ENCODE results near the gene WFIKKN1. TPM values are rescaled to one million over a fixed set of nuclear protein-coding genes. Genes with fewer than 3 reads are reported as not detected.

The WFIKKN1 gene
- total and polyA plus RNA-seq, 2 of the 4 experiments (the other 2 are of a cell fraction), result 0.10 TPM; not detected in 1

DNA sequence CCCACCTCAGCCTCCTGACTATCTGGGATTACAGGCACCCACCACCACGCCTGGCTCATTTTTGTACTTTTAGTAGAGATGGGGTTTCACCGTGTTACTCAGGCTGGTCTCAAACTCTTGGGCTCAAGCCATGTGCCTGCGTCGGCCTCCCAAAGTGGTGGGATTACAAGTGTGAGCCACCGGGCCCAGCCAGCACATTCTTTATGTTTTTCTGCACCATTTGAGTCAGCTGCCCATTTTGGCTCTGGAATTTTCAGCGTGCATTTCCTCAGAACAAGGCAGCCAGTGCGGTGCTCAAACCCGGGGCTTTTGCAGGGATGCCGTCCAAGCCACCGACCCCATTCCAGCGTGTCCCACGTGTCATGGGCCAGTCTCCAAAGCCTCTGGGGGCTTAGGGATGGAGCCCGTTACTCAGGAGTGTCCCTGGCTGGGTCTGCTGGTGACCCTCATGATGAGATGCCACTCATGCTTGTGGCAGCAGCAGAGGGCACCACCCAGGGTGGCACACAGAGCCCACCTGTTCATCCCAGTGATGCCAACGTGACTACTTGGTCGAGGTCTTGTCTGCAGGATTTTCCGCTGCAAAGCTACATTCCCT lies 44.6 kb upstream of the WFIKKN1 start:
- Histone ChIP-seq H3K9me1 (ENCODE audit: insufficient read depth, low read length) (peaks cover 15% of the 10 kb centered on the region; the same call in 1 of the 2 replicates), H3K79me1 (ENCODE audit: low read depth in 1 of 2, low read length in 2 of 2) (peaks cover 18 to 38% of the 10 kb centered on the region in 2 experiments; a peak in 3 of 4 replicates), H2AK9ac (replicated peaks; ENCODE audit: low read depth, low read length, poor library complexity) (peak overlapping the region; percentile 67), H3K18ac (ENCODE audit: low read depth, low read length) (no peak overlapping the region), H3K27me3 (ENCODE audit: control insufficient read depth, insufficient read depth, low read length) (no peaks in the 10 kb centered on the region), H3K14ac (replicated peaks; ENCODE audit: low read depth, low read length) (no peak overlapping the region), H3K9me3 (ENCODE audit: control insufficient read depth, insufficient read depth, low read length) (no peaks in the 10 kb centered on the region), H2AK5ac (ENCODE audit: low read depth, low read length) (no peak overlapping the region), H3K36me3 (ENCODE audit: control insufficient read depth, insufficient read depth, low read length) (peaks cover 4% of the 10 kb centered on the region; the same call in 1 of the 2 replicates), H3K4me2 (ENCODE audit: low read depth, low read length) (no peak overlapping the region), H2AFZ (replicated peaks; ENCODE audit: low read length, poor library complexity) (peak overlapping the region; percentile 34), H3K56ac (ENCODE audit: extremely low read depth, insufficient read depth, low read length) (no peak overlapping the region), H3K23ac (ENCODE audit: low read depth, low read length) (no peak overlapping the region; the same call in 1 of the 2 replicates), H4K5ac (ENCODE audit: low read depth, low read length) (no peak overlapping the region), H4K8ac (ENCODE audit: low read depth in 2 of 2, low read length in 2 of 2) (no peak overlapping the region), H2BK20ac (ENCODE audit: low read depth, low read length) (no peak overlapping the region), H3K4me1 (ENCODE audit: control insufficient read depth, insufficient read depth, low read length) (peaks cover 16% of the 10 kb centered on the region), H4K91ac (ENCODE audit: insufficient read depth, low read depth, low read length) (no peak overlapping the region), H3K9ac (ENCODE audit: low read depth, low read length) (no peak overlapping the region), H3K4ac (ENCODE audit: low read depth, low read length) (no peak overlapping the region), H2BK15ac (ENCODE audit: low read depth, low read length) (no peak overlapping the region), H4K20me1 (ENCODE audit: insufficient read depth, low read length) (peaks cover 14% of the 10 kb centered on the region), H2BK120ac (ENCODE audit: low read depth, low read length) (no peak overlapping the region), H3K4me3 (ENCODE audit: insufficient read depth, low read depth, low read length) (no peak overlapping the region), H2BK5ac (ENCODE audit: low read depth, low read length, poor library complexity, severe bottlenecking) (no peak overlapping the region), H3K27ac (ENCODE audit: insufficient read depth, low read length) (no peak overlapping the region)
- ChIA-PET POLR2A (ENCODE audit: unreplicated experiment) (no interaction called here), CTCF (no interaction called here)
- intact Hi-C loops (cut with micrococcal nuclease), result no loop called here
- dilution Hi-C loops (cut with HindIII; ENCODE audit: low sequenced_read_pairs, unreplicated experiment), result no loop called here
- TF ChIP-seq FOS (IDR thresholded peaks at IDR 0.05; ENCODE audit: low read depth, low read length) (no peak), RAD21 (IDR thresholded peaks at IDR 0.05; ENCODE audit: low read length) (no peak), MAZ (IDR thresholded peaks at IDR 0.05; ENCODE audit: borderline replicate concordance, low read depth, low read length) (no peak), BHLHE40 (IDR thresholded peaks at IDR 0.05; ENCODE audit: low read depth, low read length) (no peak), CEBPB (IDR thresholded peaks at IDR 0.05; ENCODE audit: low read depth, low read length) (no peak), NFE2L2 (IDR thresholded peaks at IDR 0.05; ENCODE audit: low read depth, low read length) (no peak), CHD1 (IDR thresholded peaks at IDR 0.05; ENCODE audit: low read depth, low read length) (no peak), POLR2A (IDR thresholded peaks at IDR 0.05; ENCODE audit: low read depth, low read length) (no peak; the same call in 1 of the 2 replicates)
- TF ChIP-seq, protein P1, sequence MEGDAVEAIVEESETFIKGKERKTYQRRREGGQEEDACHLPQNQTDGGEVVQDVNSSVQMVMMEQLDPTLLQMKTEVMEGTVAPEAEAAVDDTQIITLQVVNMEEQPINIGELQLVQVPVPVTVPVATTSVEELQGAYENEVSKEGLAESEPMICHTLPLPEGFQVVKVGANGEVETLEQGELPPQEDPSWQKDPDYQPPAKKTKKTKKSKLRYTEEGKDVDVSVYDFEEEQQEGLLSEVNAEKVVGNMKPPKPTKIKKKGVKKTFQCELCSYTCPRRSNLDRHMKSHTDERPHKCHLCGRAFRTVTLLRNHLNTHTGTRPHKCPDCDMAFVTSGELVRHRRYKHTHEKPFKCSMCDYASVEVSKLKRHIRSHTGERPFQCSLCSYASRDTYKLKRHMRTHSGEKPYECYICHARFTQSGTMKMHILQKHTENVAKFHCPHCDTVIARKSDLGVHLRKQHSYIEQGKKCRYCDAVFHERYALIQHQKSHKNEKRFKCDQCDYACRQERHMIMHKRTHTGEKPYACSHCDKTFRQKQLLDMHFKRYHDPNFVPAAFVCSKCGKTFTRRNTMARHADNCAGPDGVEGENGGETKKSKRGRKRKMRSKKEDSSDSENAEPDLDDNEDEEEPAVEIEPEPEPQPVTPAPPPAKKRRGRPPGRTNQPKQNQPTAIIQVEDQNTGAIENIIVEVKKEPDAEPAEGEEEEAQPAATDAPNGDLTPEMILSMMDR (conservative IDR thresholded peaks at IDR 0.05; ENCODE audit: low read depth, low read length), result no peak
- TF ChIP-seq, protein P2, sequence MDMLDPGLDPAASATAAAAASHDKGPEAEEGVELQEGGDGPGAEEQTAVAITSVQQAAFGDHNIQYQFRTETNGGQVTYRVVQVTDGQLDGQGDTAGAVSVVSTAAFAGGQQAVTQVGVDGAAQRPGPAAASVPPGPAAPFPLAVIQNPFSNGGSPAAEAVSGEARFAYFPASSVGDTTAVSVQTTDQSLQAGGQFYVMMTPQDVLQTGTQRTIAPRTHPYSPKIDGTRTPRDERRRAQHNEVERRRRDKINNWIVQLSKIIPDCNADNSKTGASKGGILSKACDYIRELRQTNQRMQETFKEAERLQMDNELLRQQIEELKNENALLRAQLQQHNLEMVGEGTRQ (IDR thresholded peaks at IDR 0.05; ENCODE audit: low read depth, low read length), result no peak
- ATAC-seq (ENCODE audit: low read depth) (no peak), DNase-seq (peak; percentile 24)
- no TSS peak for BruUV-seq (replicated peaks)
- 52% methylated on average over 12 of the region's 16 CpGs; no CpG with 5 or more reads in 1 of the 2 experiments for WGBS, 2 experiments (ENCODE audit: extremely low coverage in 2 of 2, insufficient read length in 1 of 2)
- in situ Hi-C loops (cut with MboI; ENCODE audit: low sequenced_read_pairs), result no loop called here
